ENCODE results near the gene LRP2.
"Not testable (repeated sequence)": the region's sequence is repeated elsewhere in the genome, so short reads cannot be mapped to it uniquely, and the experiment has no call there.

Gene LRP2

GRCh38 chr2:169362118-169362893 is at the start of gene LRP2:
TSS of gene LRP2 (minus strand) at chr2:169362534. CDS start at chr2:169362399, 135 bp downstream.
- peak; percentile 21 for DNase-seq (ENCODE audit: low spot score)

GRCh38 chr2:169406891-169407290 is 44.6 kb upstream of the LRP2 start:
- no peak for DNase-seq (ENCODE audit: low spot score)

DNA sequence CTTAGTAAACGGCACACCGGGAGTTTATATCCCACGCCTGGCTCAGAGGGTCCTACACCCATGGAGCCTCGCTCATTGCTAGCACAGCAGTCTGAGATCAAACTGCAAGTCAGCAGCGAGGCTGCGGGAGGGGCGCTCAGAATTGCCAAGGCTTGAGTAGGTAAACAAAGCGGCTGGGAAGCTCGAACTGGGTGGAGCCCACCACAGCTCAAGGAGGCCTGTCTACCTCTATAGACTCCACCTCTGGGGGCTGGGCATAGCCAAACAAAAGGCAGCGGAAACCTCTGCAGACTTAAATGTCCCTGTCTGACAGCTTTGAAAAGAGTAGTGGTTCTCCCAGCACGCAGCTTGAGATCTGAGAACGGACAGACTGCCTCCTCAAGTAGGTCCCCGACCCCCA is 37.2 kb upstream of the LRP2 start:
- not testable (repeated sequence) for DNase-seq (ENCODE audit: low spot score)

- no peak for DNase-seq (ENCODE audit: low spot score)
These were observed 35.4 kb upstream of the LRP2 start for GRCh38 chr2:169397697-169398096.

- DNase-seq (ENCODE audit: low spot score) = no peak
These were observed 33.6 kb upstream of the LRP2 start for GRCh38 chr2:169395821-169396374.

DNA sequence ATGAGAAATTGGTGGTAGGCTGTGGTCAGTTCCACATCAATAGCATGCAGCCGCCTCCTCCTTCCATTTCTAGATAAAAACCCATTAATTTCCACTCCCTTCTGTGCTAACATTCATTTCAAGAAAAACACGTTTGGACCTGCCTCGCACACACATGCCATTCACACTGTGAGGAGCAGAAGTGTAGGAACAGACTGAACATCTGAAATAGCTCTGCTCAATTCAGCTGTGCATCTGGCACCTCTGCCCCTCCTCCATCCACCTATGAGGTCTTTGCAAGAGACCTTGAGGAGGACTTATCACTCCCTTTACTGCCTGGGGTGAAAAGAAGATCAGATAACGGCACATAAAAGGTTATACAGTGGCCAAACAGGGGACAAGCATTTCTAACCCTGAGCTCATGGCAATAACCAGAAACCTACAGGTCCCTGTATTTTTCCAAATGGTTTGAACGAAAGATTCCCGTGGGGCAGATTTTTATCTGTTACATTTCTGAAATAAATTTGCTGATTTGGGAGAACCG is 30.8 kb upstream of the LRP2 start:
- DNase-seq (ENCODE audit: low spot score) = no peak

DNA sequence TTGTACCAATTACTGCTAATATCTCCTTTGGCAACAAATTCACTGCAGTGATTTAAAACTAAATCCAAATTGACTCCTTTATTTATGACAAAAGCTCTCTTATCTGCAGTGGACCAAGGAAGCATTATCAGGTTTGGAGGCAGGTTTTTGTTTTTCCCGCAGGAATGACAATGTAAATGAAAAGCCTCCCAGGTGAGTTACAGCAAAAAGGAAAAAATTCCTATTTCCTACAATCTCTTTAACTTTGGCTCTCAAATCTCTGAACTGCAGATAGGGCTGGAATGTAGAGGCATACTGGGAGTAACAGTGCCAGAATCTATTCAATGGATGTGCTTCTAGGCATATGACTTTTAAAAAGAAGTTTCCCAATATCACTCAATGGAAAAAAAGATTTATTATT is 28.9 kb upstream of the LRP2 start:
- DNase-seq (ENCODE audit: low spot score) = no peak

- DNase-seq (ENCODE audit: low spot score) = no peak
These were observed 25.8 kb upstream of the LRP2 start for GRCh38 chr2:169388161-169388560.

GRCh38 chr2:169386722-169387121 is 24.4 kb upstream of the LRP2 start:
- no peak for DNase-seq (ENCODE audit: low spot score)

DNA sequence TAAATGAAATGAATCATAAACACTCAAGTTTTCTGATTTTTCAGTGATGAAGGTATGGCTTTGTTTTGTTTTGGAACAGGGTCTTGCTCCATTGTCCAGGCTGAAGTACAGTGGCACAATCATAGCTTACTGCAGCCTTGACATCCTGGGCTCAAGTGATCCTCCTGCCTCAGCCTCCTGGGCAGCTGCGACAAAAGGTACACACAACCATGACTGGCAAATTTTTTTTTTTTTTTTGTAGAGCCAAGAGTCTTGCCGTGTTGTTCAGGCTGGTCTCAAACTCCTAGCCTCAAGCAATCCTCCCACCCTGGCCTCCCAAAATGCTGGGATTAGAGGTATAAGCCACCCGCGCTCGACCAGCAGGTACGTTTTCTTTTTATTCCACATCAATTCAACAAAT is 22.5 kb upstream of the LRP2 start:
- DNase-seq (ENCODE audit: low spot score) = no peak

- no peak for DNase-seq (ENCODE audit: low spot score)
These were observed 10.2 kb upstream of the LRP2 start for GRCh38 chr2:169372561-169372960.

GRCh38 chr2:169366066-169366465 is 3.7 kb upstream of the LRP2 start:
- DNase-seq (ENCODE audit: low spot score) = no peak

DNA sequence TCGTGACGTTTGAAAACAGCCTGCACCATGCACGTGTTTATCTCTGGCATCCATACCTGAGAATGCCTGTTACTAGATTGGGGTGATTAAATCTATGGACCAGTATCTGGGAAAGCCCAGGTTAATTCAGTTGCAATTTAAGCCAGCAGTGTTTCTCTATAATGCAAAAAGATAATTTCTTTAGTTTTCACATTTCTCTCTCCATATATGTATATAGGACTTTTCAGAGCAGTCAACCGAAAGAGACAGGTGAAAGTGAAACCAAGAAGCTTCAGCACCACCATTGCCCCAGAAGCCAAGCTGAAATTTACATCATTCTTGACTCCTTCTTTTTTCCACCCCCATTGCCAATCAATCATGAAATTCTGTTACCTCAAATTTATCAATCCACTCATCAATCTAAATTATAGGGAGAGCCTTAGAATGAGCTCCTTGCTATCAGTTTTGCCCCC is 2.7 kb upstream of the LRP2 start:
- no peak for DNase-seq (ENCODE audit: low spot score)

DNA sequence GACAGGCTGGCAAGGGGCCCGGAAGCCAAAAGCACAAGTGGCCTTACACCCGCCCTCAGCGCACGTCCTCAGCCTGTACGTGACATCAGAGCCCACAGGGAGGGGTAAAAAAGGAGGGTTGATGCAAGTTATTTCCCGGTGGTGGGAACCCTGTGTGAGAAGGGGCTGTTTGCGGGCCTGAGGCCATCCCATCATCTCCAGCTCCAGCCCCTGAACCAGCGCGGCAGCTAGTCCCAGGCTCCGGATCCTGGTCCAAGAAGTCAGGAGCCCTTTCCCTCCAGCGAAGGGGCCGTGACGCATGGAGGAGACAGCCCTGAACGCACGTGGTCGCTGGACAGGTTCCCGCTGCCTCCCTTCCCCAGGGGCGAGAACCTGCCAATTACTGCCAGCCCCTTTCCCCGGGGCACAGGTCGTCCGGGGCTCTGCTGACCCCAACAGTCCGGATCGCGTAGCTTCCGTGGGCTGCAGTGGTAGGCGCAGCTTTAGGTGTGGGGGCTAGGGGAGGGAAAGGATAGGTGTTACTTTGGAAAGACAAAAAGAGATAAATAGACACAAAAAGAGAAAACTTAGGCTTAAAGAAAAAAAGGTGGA is 1.3 kb upstream of the LRP2 start:
- peak; percentile 47 for DNase-seq (ENCODE audit: low spot score)

GRCh38 chr2:169362894-169363559 is 693 bp upstream of the LRP2 start:
- DNase-seq (ENCODE audit: low spot score) = peak; percentile 11

GRCh38 chr2:169361706-169362117 is 622 bp downstream of the LRP2 start:
- peak; percentile 43 for DNase-seq (ENCODE audit: low spot score)

- peak; percentile 17 for DNase-seq (ENCODE audit: low spot score)
These were observed 1.2 kb downstream of the LRP2 start for GRCh38 chr2:169360984-169361705.

- DNase-seq (ENCODE audit: low spot score) = no peak
These were observed 4.3 kb downstream of the LRP2 start for GRCh38 chr2:169358016-169358415.

DNA sequence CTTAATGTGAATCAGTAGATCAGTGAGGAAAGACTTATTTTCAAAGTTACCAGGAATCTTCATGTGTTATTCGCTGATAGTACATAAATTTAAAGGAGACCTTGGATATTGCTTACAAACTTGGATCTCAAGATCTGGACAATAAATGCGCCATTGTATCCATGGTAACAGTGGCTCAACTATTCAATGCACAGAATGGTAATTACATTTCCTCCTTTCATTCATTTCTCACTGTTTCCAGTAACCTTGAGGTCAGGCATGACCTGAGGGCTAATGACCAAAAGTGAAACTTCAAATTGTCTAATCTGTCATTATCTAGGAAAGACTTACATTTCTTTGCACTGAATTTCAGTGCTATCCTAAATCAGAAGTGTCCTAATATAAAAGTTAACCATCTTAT is 8.1 kb downstream of the LRP2 start:
- DNase-seq (ENCODE audit: low spot score) = no peak

- no peak for DNase-seq (ENCODE audit: low spot score)
These were observed 10.6 kb downstream of the LRP2 start for GRCh38 chr2:169351725-169352124.

GRCh38 chr2:169349535-169349934 is 12.8 kb downstream of the LRP2 start:
- no peak for DNase-seq (ENCODE audit: low spot score)
